Measurements from ENCODE around the gene CENPE.
"Not testable (repeated sequence)": the region's sequence is repeated elsewhere in the genome, so short reads cannot be mapped to it uniquely, and the experiment has no call there.

The CENPE gene, protein sequence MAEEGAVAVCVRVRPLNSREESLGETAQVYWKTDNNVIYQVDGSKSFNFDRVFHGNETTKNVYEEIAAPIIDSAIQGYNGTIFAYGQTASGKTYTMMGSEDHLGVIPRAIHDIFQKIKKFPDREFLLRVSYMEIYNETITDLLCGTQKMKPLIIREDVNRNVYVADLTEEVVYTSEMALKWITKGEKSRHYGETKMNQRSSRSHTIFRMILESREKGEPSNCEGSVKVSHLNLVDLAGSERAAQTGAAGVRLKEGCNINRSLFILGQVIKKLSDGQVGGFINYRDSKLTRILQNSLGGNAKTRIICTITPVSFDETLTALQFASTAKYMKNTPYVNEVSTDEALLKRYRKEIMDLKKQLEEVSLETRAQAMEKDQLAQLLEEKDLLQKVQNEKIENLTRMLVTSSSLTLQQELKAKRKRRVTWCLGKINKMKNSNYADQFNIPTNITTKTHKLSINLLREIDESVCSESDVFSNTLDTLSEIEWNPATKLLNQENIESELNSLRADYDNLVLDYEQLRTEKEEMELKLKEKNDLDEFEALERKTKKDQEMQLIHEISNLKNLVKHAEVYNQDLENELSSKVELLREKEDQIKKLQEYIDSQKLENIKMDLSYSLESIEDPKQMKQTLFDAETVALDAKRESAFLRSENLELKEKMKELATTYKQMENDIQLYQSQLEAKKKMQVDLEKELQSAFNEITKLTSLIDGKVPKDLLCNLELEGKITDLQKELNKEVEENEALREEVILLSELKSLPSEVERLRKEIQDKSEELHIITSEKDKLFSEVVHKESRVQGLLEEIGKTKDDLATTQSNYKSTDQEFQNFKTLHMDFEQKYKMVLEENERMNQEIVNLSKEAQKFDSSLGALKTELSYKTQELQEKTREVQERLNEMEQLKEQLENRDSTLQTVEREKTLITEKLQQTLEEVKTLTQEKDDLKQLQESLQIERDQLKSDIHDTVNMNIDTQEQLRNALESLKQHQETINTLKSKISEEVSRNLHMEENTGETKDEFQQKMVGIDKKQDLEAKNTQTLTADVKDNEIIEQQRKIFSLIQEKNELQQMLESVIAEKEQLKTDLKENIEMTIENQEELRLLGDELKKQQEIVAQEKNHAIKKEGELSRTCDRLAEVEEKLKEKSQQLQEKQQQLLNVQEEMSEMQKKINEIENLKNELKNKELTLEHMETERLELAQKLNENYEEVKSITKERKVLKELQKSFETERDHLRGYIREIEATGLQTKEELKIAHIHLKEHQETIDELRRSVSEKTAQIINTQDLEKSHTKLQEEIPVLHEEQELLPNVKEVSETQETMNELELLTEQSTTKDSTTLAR (N-terminal part only)

DNA sequence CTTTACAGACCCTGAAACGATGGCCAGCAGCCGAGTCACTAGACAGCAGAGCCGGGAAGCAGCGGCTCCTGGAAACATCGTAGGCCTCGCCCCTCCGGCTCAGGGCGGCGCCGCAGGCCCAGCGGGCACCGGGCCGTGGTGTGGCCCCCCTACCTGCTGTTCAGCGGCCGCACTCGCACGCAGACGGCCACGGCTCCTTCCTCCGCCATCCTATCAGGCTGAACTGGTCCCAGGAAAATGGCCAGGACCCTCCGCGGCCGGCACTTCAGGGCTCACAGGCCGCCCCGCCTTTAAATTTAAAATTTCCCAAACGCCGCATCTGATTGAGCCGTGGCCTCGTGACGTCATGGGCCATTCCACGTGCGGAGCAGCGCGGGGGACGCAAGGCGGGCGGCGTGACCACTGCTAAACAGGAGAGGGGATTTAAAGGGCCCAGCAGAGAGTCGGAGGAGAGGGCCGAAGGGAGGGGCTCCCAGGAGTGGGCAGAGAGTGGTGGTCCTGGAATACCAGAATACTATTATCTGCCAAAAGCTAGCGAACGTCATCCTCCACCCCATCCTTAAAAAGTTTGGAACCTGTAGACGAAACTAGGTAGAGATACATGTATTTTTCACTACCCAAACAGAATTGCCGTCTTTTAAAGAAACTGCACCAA lies at the start of gene CENPE:
Gene CENPE (minus strand): TSS at position 233 of the 655 bp plus-strand sequence. CDS start 24 bp downstream, at position 209.
- peak; percentile 81 for DNase-seq

DNA sequence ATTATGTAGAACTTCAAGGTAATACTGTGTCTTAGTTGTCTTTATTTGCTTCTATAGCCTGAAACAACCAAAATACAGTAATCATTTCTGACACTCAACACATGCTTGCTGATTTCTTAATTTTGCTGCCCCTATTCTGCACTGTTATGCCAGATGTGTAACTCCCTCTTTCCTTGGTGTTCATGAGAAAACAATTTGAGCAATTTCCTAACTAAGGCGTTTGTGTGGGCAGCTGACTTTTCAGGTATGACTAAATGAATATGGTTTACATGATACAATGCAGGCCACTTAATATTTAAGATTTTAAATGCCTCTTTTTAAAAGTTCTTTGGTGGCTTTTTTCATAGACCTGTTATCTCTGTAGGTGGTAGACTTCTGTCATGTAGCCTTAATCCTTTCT lies 46.1 kb upstream of the CENPE start:
- DNase-seq, result no peak

DNA sequence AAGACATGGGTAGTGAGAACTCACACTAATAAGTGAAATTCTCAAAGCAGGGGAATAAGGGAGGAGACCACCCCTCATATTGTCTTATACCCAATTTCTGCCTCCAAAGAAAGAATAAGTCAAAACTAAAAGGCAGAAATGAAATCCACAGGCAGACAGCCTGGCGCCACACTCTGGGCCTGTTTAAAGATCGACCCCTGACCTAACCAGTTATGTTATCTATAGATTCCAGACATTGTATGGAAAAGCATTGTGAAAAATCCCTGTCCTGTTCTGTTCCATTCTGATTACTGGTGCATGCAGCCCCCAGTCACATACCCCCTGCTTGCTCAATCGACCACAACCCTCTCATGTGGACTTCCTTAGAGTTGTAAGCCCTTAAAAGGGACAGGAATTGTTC lies 32.8 kb upstream of the CENPE start:
- not testable (repeated sequence) for DNase-seq

DNA sequence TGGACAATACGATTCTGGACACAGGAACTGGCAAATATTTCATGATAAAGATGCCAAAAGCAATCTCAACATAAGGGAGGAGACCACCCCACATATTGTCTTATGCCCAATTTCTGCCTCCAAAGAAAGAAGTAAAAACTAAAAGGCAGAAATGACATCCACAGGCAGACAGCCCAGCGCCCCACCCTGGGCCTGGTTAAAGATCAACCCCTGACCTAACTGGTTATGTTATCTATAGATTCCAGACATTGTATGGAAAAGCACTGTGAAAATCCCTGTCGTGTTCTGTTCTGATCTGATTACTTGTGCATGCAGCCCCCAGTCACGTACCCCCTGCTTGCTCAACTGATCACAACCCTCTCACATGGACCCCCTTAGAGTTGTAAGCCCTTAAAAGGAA lies 25.4 kb upstream of the CENPE start:
- DNase-seq, result not testable (repeated sequence)

DNA sequence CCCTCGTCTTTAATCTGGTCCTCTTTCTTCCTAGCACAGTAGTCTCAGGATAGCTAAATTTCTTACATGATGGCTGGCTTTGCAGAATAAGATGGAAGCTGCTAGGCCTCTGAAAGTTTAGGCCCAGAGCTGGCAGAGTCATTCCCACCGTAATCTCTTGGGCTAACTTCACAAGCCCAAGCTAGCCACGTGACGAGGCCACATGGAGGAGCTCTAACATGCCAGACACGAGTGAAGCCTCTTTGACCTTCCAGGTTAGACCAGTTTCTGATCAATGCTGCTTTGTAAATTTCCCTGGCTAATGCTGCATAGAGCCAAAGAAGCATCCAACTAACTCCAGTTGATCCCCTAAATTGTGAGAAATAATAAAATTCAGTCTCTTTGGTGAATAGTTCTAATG lies 9.5 kb upstream of the CENPE start:
- DNase-seq, result no peak

DNA sequence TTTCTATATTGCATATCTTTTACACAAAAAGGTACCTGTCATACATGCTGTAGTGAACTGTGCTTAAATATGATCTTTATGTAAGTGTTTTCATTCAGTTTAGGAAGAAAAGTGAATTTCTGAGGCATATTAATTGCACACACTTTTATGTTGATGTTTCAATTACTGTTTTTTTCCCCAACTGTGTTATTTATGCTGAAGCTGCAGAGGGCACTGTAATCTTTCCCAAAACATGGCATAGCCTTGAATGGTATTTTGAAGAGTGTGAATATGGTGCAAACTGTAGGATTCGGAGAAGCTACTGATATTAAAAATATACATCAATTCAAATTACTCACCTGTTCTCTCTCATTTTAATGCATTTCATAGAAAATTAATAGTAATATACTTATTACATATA lies 6.0 kb upstream of the CENPE start:
- no peak for DNase-seq

DNA sequence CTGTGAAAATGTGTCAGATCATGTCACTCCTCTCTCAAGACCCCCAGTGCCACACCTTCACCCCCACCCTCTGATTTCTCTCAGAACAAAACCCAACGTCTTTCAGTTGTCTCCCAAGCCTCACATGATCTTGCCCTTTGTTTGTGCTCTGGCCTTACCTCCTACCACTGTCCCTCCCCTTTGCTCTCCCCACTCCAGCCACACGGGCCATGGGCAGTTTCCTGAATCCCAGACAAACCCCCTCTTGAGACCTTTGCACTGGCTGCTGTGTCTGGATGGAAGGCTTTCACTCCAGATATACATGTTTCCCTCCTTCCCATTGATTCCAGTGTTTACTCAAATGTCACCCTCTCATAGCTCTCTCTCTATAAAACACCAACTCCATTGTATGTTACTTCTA lies 3.6 kb upstream of the CENPE start:
- no peak for DNase-seq

DNA sequence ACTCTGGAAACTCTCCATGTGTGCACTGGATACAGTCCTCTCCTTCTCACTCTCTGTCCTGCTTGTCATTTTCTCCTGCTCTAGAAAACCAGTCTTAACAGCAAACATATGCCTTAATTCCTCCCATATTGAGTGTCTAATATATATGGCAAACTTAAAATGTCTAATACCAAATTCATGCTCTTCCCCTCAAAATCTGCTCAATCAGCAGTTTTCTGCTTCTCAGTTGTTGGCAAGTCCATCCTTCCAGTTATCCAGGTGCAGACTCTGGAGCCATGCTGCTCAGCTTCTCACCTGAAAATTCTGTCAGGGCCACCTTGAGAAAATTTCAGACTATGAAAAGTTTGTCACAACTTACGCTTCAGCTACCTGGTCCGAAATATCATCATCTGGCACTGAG lies 3.1 kb upstream of the CENPE start:
- no peak for DNase-seq

DNA sequence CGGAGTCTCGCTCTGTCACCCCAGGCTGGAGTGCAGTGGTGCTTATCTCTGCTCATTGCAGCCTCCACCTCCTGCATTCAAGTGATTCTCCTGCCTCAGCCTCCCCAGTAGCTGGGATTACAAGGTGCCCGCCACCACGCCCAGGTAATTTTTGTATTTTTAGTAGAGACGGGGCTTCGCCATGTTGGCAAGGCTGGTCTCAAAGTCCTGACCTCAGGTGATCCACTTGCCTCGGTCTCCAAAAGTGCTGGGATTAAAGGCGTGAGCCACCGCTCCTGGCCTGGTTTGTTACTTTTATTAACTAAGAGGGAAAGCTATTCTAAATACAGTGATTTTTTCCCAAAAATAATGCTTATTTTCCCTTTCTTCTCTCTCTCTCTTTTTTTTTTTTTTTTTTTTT lies 866 bp upstream of the CENPE start:
- DNase-seq, result no peak

DNA sequence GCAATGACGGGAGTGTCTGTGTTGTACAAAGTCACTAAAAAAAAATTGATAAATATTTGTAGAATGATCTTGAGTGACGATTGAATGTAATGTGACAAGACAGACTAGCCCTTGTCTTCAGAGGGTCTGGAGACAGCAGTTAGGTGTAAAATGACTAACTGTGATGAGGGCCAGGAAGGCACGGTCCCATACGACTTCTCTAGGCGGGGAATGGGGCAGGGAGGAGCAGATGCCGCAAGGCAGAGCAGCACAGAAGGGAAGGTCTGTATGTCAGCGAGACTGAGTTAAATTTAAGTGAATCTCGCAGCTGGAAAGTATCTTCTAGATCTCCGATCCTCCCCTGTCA lies 405 bp downstream of the CENPE start:
- DNase-seq, result no peak

DNA sequence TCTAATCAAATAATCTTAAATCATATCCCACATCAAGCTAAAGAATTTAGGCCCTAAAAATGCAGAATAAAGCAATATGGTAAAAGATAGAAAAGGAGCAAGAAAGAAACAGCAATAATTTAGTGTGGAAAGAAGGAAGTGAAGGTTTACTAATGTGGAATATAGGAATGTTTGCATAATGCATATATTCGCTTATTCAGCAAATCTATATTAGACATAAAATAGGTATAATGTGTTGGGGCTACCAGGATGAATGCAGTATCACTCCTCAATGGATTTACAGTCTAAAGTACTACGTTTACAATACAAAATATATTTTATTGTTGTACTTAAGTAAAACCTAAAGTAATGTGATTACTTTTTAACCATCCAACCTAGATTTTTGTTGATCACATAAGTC lies 4.7 kb downstream of the CENPE start:
- no peak for DNase-seq

DNA sequence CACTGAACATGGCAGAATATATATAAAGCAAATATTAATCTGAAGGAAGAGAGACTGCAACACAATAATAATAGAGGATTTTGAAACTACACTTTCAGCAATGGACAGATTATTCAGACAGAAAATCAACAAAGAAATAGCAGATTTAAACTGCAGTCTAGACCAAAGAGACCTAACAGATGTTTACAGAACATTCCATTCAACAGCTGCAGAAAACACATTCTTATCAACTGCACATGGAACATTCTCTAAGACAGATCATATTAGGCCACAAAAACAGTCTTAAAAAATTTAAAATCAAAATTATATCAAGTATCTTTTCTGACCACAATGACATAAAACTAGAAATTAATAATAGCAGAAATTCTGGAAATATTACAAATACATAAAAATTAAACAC lies 27.1 kb downstream of the CENPE start:
- no peak for DNase-seq

DNA sequence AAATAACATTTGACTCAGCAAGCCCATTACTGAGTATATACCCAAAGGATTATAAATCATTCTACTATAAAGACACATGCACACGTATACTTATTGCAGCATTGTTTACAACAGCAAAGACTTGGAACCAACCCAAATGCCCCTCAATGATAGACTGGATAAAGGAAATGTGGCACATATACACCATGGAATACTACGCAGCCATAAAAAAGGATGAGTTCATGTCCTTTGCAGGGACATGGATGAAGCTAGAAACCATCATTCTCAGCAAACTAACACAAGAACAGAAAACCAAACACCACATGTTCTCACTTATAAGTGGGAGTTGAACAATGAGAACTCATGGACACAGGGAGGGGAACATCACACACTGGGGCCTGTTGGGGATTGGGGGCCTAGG lies 28.4 kb downstream of the CENPE start:
- DNase-seq, result not testable (repeated sequence)

DNA sequence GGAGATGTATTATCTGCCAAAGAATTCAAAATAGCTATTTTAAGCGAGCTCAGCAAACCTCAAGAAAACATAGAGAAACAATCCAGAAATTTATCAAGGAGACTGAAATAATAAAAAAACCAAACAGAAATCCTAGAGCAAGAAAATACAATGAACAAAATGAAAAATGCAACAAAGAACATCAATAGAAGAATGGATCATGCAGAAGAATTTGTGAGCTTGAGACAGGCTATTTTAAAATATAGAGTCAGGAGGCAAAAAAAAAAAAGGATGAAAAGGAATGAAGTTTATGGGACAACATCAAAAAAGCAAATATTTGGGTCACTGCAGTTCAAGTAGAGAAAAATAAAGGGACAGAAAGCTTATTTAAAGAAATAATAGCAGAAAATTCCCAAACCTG lies 29.1 kb downstream of the CENPE start:
- DNase-seq, result no peak

DNA sequence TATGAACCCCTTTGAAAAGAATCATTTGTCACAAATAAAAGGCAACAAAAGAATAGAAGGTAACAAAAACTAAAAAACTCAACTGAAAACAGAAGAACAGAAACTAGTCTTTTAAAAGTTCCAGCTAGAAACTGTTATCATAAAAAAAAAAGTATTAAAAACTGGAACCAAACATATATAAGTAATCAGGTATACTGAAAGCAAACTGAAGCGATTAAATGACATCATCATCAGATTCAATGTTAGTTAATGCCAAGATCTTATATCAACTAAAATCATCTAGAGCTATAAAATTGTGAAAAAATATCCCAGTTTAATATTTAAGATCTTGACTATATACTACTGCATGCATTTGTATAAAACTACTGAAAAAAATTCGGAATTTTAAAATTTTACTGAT lies 36.0 kb downstream of the CENPE start:
- DNase-seq, result no peak

DNA sequence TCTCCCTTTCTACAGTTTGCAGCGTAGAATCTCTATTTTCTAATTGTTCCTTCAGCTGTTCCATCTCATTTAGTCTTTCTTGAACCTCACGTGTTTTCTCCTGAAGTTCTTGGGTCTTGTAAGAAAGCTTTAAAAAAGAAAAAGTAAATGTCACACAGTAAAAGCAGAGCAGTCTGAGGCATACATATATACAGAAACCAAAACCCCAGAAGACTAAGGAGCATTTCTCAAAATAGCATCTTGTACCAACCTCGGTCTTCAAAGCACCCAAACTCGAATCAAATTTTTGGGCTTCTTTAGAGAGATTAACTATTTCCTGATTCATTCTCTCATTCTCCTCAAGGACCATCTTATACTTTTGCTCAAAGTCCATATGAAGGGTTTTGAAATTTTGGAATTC lies 39.4 kb downstream of the CENPE start:
- no peak for DNase-seq

DNA sequence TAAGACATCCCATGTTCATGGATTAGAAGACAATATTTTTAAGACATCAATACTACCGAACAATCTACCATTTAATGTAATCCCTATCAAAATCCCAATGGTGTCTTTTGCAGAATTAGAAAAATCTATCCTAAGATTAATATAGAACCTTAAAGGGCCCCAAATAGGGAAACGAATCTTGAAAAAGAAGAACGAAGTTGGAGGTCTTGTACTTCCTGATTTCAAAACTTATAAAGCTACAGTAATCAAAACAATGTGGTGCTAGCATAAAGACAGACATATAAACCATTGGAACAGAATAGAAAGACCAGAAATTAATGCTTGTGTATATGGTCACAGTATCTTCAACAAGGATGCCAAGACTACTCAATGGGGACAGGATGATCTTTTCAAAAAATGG lies 42.0 kb downstream of the CENPE start:
- peak; percentile 82 for DNase-seq

DNA sequence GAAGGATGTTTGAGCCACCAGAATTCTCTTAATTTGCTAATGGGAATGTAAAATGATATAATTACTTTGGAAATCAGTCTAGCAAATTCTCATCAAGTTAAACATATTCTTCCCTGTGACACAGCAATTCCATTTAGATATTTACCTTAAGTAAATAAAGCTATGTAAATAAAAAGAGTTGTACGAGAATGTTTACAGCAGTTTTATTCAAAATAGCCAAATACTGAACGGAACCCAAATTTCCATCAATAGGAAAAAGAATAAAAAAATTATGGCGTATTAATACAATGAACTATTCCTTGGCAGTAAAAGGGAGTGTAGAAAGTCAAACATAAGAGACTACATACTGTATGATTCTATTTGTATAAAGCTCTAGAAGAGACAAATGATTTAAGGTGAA lies 45.8 kb downstream of the CENPE start:
- DNase-seq, result no peak

DNA sequence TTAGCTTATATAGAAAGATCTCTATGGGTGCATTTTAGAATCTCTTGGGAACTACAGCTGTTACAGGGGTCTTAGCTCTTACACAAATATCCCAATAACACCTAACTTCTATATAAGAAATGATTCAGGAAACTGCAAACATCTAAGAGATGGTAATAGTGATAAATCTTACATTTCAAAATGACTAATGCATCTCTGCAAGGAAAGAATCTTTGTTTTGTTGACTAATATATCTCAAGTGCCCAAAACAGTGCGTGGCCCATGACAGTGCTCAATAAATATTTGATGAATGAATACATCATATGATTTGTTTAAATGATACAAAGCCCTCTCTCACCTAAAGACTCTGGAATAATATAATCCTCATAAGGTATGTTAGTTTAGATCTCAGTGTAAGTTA lies 47.5 kb downstream of the CENPE start:
- no peak for DNase-seq

DNA sequence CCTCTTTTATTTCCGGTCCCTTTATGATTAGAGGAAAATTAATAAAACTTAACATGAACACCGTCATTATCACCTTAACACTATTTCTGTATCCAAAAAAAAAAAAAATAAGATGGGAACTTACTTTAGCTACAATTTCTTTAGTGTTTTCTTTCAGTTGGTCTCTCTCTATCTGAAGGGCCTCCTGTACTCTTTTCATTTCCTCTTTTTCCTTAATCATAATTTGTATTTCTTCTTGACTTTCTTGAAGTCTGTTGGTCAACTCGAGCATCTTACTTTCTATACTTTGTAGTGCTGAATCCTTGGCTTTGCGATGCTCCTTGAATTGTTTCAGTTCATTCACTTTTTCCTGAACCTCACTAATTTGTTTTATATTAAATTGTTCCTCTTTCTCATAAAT lies 53.2 kb downstream of the CENPE start:
- DNase-seq, result peak; percentile 56

DNA sequence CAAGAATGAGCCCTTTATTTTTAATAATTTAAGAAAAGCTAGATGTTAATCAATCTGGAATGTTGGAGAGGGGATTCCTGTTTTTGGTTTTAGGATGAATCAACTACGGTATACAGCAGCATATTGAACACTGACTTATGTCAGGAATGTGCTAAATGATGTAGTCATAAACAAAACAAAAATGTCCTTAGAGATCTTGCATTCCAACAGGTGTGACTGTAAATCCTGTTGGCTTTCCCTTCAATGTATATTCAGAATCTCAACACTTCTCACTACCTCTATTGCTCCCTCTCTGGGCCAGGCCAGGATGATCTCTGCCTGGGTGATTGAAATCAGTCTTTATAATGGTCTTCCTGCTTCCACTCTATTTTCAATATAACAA lies 60.7 kb downstream of the CENPE start:
- DNase-seq, result no peak

DNA sequence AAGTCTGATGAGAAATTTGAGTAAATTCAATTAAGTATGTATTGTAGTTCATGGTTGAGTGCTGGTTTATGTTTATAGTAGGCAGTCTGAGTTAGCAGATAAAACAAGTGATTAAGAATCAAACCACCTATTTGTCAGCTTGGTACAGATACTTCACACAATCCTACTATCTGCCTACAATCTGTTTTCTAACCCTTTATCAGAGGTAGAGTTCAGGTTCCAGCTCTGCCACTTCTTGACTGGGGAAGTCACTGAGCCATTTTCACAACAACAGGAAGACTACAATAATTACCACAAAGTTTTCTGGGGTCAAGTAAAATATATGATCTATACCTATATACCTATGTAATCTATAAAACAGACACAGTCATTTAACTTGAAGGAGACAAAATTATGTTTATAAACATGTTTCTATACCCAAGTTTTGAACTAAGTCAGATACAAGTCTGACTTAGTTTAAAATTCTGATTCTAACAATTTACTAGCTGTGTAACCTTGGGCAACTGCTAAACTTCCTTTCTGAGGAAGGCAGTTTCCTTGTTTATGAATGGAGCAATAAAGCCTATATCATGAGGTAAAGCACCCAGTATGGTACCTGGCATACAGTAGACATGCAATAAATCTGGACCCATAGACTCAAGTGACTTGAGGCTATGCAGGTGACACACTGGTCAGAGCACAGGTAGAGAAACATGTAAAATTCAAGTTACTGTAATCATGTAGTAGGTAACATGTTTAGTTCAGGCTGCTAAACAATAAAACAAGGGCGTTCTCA lies 61.3 kb downstream of the CENPE start:
- DNase-seq, result no peak
